H9 (cell line): ENCODE data around the gene WDR31. TPM values are rescaled to one million over a fixed set of nuclear protein-coding genes. Genes with fewer than 3 reads are reported as not detected.

Source experiments
- DNase-seq: peaks from one replicate; pipeline ENCODE4 v3.0.0-alpha.2; 2017
- H2AFZ ChIP-seq: one replicate; pipeline ENCODE4 v1.6.1; 2013; ENCODE audit warnings: mild to moderate bottlenecking, low read length, control low read depth, moderate library complexity
- H2AK5ac ChIP-seq: 2 replicates; pipeline ENCODE4 v1.6.1; 2013; ENCODE audit warnings: low read length, control low read depth, mixed read lengths; ENCODE audit not compliant: insufficient read length
- H2BK120ac ChIP-seq: one replicate; pipeline ENCODE4 v1.6.1; 2013; ENCODE audit warnings: low read depth, mild to moderate bottlenecking, low read length, control low read depth, inconsistent platforms; ENCODE audit not compliant: poor library complexity, severe bottlenecking
- H2BK12ac ChIP-seq: 2 replicates; pipeline ENCODE4 v1.6.1; 2013; ENCODE audit warnings: low read length, control low read depth, mixed read lengths, low read depth; ENCODE audit not compliant: insufficient read length
- H2BK15ac ChIP-seq: 2 replicates; pipeline ENCODE4 v1.6.1; 2013; ENCODE audit warnings: low read depth, low read length, control low read depth
- H2BK20ac ChIP-seq: one replicate; pipeline ENCODE4 v1.6.1; 2013; ENCODE audit warnings: low read depth, mild to moderate bottlenecking, low read length, control low read depth, inconsistent platforms; ENCODE audit not compliant: poor library complexity, severe bottlenecking
- H2BK5ac ChIP-seq: 2 replicates; pipeline ENCODE4 v1.6.1; 2013; ENCODE audit warnings: low read length, control low read depth, mixed read lengths; ENCODE audit not compliant: insufficient read length
- H3K14ac ChIP-seq: 2 replicates; pipeline ENCODE4 v1.6.1; 2013; ENCODE audit warnings: low read length, control low read depth; ENCODE audit not compliant: insufficient read depth
- H3K18ac ChIP-seq: 2 replicates; pipeline ENCODE4 v1.6.1; 2013; ENCODE audit warnings: low read depth, mild to moderate bottlenecking, mixed read lengths, low read length, control low read depth; ENCODE audit not compliant: insufficient read length
- H3K23ac ChIP-seq: 2 replicates; pipeline ENCODE4 v1.6.1; 2013; ENCODE audit warnings: low read length, control low read depth, mixed read lengths, low read depth; ENCODE audit not compliant: insufficient read length
- H3K23me2 ChIP-seq: 2 replicates; pipeline ENCODE4 v1.6.1; 2013; ENCODE audit warnings: low read depth, mild to moderate bottlenecking, mixed read lengths, low read length, control low read depth; ENCODE audit not compliant: insufficient read length, poor library complexity, severe bottlenecking
- H3K27ac ChIP-seq: 2 replicates; pipeline ENCODE4 v1.5.1; 2013; ENCODE audit warnings: low read length, control low read depth, mixed read lengths, low read depth; ENCODE audit not compliant: insufficient read length
- H3K27me3 ChIP-seq: 2 replicates; pipeline ENCODE4 v1.6.1; 2013; ENCODE audit warnings: low read length, control low read depth, inconsistent platforms; ENCODE audit not compliant: insufficient read depth
- H3K4ac ChIP-seq: 2 replicates; pipeline ENCODE4 v1.6.1; 2013; ENCODE audit warnings: low read depth, mild to moderate bottlenecking, control low read depth, inconsistent platforms, low read length, moderate library complexity
- H3K4me1 ChIP-seq: 2 replicates; pipeline ENCODE4 v1.6.1; 2013; ENCODE audit warnings: low read length, control low read depth, inconsistent platforms; ENCODE audit not compliant: insufficient read depth
- H3K4me2 ChIP-seq: 2 replicates; pipeline ENCODE4 v1.6.1; 2013; ENCODE audit warnings: low read length, control low read depth, mixed read lengths; ENCODE audit not compliant: insufficient read length, insufficient read depth
- H3K56ac ChIP-seq: 2 replicates; pipeline ENCODE4 v1.6.1; 2013; ENCODE audit warnings: low read depth, mild to moderate bottlenecking, mixed read lengths, low read length, control low read depth; ENCODE audit not compliant: insufficient read length
- H3K79me1 ChIP-seq: 2 replicates; pipeline ENCODE4 v1.6.1; 2013; ENCODE audit warnings: low read depth, mild to moderate bottlenecking, moderate library complexity, low read length, control low read depth, inconsistent platforms; ENCODE audit not compliant: insufficient read depth, poor library complexity, severe bottlenecking
- H3K79me2 ChIP-seq: 2 replicates; pipeline ENCODE4 v1.6.1; 2013; ENCODE audit warnings: low read length, control low read depth, inconsistent platforms; ENCODE audit not compliant: insufficient read depth
- H3K9ac ChIP-seq: 2 replicates; pipeline ENCODE4 v1.6.1; 2013; ENCODE audit warnings: low read length, control low read depth, mixed read lengths; ENCODE audit not compliant: insufficient read length; ENCODE audit errors: extremely low read depth
- H3K9me3 ChIP-seq: one replicate; pipeline ENCODE4 v1.6.1; 2013; ENCODE audit warnings: low read depth, low read length, inconsistent platforms; ENCODE audit not compliant: control insufficient read depth
- H3T11ph ChIP-seq: one replicate; pipeline ENCODE4 v1.6.1; 2013; ENCODE audit warnings: mild to moderate bottlenecking, low read length, control low read depth, inconsistent platforms
- H4K20me1 ChIP-seq: one replicate; pipeline ENCODE4 v1.6.1; 2013; ENCODE audit not compliant: control insufficient read depth, insufficient read length, insufficient read depth
- H4K5ac ChIP-seq: 2 replicates; pipeline ENCODE4 v1.6.1; 2013; ENCODE audit warnings: low read depth, mild to moderate bottlenecking, mixed read lengths, low read length, control low read depth; ENCODE audit not compliant: insufficient read length
- H4K8ac ChIP-seq: replicated peaks from 2 replicates; pipeline ENCODE4 v1.6.1; 2013; ENCODE audit warnings: low read length, control low read depth, mixed read lengths, low read depth; ENCODE audit not compliant: insufficient read length
- H4K91ac ChIP-seq: 2 replicates; pipeline ENCODE4 v1.6.1; 2013; ENCODE audit warnings: low read depth, mild to moderate bottlenecking, moderate library complexity, mixed read lengths, low read length, control low read depth; ENCODE audit not compliant: insufficient read length
- H3K27ac Mint-ChIP-seq, 3 experiments: 2 replicates in 2 of 3; 3 replicates in 1 of 3; pipeline ENCODE4 v1.8.0; 2020 to 2021; ENCODE audit warnings: mixed read lengths in 3 of 3, mild to moderate bottlenecking in 1 of 3, moderate library complexity in 1 of 3
- H3K27me3 Mint-ChIP-seq: 2 replicates; pipeline ENCODE4 v1.8.0; 2021; ENCODE audit warnings: low read depth, mild to moderate bottlenecking, moderate library complexity, mixed read lengths
- H3K36me3 Mint-ChIP-seq, 3 experiments: 2 replicates in 2 of 3; 3 replicates in 1 of 3; pipeline ENCODE4 v1.8.0; 2020 to 2021; ENCODE audit warnings: low read depth in 3 of 3, mixed read lengths in 3 of 3; ENCODE audit not compliant: insufficient read depth in 1 of 3
- H3K4me1 Mint-ChIP-seq, 2 experiments: 2 replicates each; pipeline ENCODE4 v1.8.0; 2020; ENCODE audit warnings: mixed read lengths in 2 of 2
- H3K4me3 Mint-ChIP-seq, 2 experiments: 2 replicates in 1 of 2; 3 replicates in 1 of 2; pipeline ENCODE4 v1.8.0; 2020 to 2021; ENCODE audit warnings: mild to moderate bottlenecking in 2 of 2, mixed read lengths in 2 of 2, moderate library complexity in 1 of 2
- H3K9me3 Mint-ChIP-seq, 2 experiments: 2 replicates in 1 of 2; 3 replicates in 1 of 2; pipeline ENCODE4 v1.8.0; 2020; ENCODE audit warnings: mild to moderate bottlenecking in 2 of 2, mixed read lengths in 2 of 2, moderate library complexity in 1 of 2
- WGBS: extraction: QIAGEN DNeasy Blood & Tissue Kit; methylation state at CpG from one replicate; pipeline ENCODE4 v1.1.7; 2013; ENCODE audit warnings: missing lambda C conversion rate, low lambda C conversion rate, mixed read lengths; ENCODE audit not compliant: insufficient read length; ENCODE audit errors: extremely low coverage; 5-methylcytosine and 5-hydroxymethylcytosine counted together
- total RNA-seq: library from RNA; stranded (reverse); gene quantifications from 2 replicates; pipeline ENCODE4 v1.2.1, GENCODE V29; 2021
- TF ChIP-seq, protein P1 (sequence below): fragments of 200-600 bp; sonication (generic); conservative IDR thresholded peaks from 3 replicates; pipeline ENCODE4 v1.8.0; 2021; ENCODE audit warnings: antibody characterized with exemption, mild to moderate bottlenecking

WDR31 gene
- total RNA-seq, 1 experiment from 2014 or later: 0.72 TPM

- no peak overlapping the region for H4K91ac ChIP-seq
- WGBS: no CpG with 5 or more reads among the region's 3 CpGs
- no peak overlapping the region for H2BK12ac ChIP-seq
- Mint-ChIP-seq H3K36me3 (no peaks in the 10 kb centered on the region), H3K9me3 (no peaks in the 10 kb centered on the region), H3K4me3 (no peak overlapping the region), H3K27ac (no peak overlapping the region), H3K27me3 (no peaks in the 10 kb centered on the region; the same call in 1 of the 2 replicates), H3K4me1 (no peaks in the 10 kb centered on the region)
- no peak overlapping the region for H3K4ac ChIP-seq
- H2BK15ac ChIP-seq: no peak overlapping the region
- DNase-seq: no peak
- H3K9me3 ChIP-seq: no peaks in the 10 kb centered on the region
- no peak overlapping the region for H4K5ac ChIP-seq
- no peak overlapping the region for H2AK5ac ChIP-seq
- H3K27ac ChIP-seq: no peak overlapping the region
- no peak overlapping the region for H2AFZ ChIP-seq
- no peaks in the 10 kb centered on the region for H3K4me1 ChIP-seq
- no peak overlapping the region for H3K23ac ChIP-seq
- no peak overlapping the region for H2BK120ac ChIP-seq
- no peaks in the 10 kb centered on the region for H3K23me2 ChIP-seq
- no peaks in the 10 kb centered on the region for H3K27me3 ChIP-seq
- no peak overlapping the region for H3K56ac ChIP-seq
- TF ChIP-seq, protein P1, sequence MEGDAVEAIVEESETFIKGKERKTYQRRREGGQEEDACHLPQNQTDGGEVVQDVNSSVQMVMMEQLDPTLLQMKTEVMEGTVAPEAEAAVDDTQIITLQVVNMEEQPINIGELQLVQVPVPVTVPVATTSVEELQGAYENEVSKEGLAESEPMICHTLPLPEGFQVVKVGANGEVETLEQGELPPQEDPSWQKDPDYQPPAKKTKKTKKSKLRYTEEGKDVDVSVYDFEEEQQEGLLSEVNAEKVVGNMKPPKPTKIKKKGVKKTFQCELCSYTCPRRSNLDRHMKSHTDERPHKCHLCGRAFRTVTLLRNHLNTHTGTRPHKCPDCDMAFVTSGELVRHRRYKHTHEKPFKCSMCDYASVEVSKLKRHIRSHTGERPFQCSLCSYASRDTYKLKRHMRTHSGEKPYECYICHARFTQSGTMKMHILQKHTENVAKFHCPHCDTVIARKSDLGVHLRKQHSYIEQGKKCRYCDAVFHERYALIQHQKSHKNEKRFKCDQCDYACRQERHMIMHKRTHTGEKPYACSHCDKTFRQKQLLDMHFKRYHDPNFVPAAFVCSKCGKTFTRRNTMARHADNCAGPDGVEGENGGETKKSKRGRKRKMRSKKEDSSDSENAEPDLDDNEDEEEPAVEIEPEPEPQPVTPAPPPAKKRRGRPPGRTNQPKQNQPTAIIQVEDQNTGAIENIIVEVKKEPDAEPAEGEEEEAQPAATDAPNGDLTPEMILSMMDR: no peak
- H4K20me1 ChIP-seq: no peaks in the 10 kb centered on the region
- H3T11ph ChIP-seq: no peak overlapping the region
- H3K79me1 ChIP-seq: no peaks in the 10 kb centered on the region
- H3K4me2 ChIP-seq: no peak overlapping the region
- H2BK5ac ChIP-seq: no peak overlapping the region
- H4K8ac ChIP-seq: no peak overlapping the region
- no peak overlapping the region for H2BK20ac ChIP-seq
- H3K79me2 ChIP-seq: no peaks in the 10 kb centered on the region
- no peak overlapping the region for H3K18ac ChIP-seq
- H3K9ac ChIP-seq: no peak overlapping the region
- no peak overlapping the region for H3K14ac ChIP-seq
Measured at GRCh38 chr9:113310538-113310937, 29.5 kb downstream of the WDR31 start.
